HepG2 (cell line): Measurements from ENCODE around the gene ASAP2. TPM values are rescaled to one million over a fixed set of nuclear protein-coding genes. Genes with fewer than 3 reads are reported as not detected.

Source experiments
- CTCF ChIP-seq: sonication (generic); formaldehyde crosslinking; IDR thresholded peaks from 2 replicates; pipeline ENCODE4 v1.5.0; 2020; ENCODE audit warnings: mild to moderate bottlenecking, missing genetic modification reagents, moderate library complexity
- KDM6A ChIP-seq: IDR thresholded peaks from 2 replicates; pipeline ENCODE4 v1.6.1; 2016; ENCODE audit warnings: low read depth
- KLF13 ChIP-seq: sonication (generic); formaldehyde crosslinking; IDR thresholded peaks from 2 replicates; pipeline ENCODE4 v1.4.0; 2020; ENCODE audit warnings: mild to moderate bottlenecking, missing genetic modification reagents
- NR2F2 ChIP-seq: IDR thresholded peaks from 2 replicates; pipeline ENCODE4 v1.6.1; 2012; ENCODE audit warnings: low read depth, inconsistent platforms, borderline replicate concordance
- PITX1 ChIP-seq: sonication (generic); formaldehyde crosslinking; IDR thresholded peaks from 2 replicates; pipeline ENCODE4 v1.5.1; 2020; ENCODE audit warnings: mild to moderate bottlenecking, missing genetic modification reagents
- RARA ChIP-seq: IDR thresholded peaks from 2 replicates; pipeline ENCODE4 v1.6.1; 2016; ENCODE audit warnings: missing genetic modification reagents, missing compliant biosample characterization
- RARG ChIP-seq: sonication (generic); formaldehyde crosslinking; IDR thresholded peaks from 2 replicates; pipeline ENCODE4 v1.4.0; 2020; ENCODE audit warnings: low read depth, mild to moderate bottlenecking, missing genetic modification reagents
- SP140L ChIP-seq: sonication (generic); formaldehyde crosslinking; IDR thresholded peaks from 2 replicates; pipeline ENCODE4 v1.4.0; 2020; ENCODE audit warnings: missing genetic modification reagents, borderline replicate concordance
- THAP8 ChIP-seq: sonication (generic); formaldehyde crosslinking; IDR thresholded peaks from 2 replicates; pipeline ENCODE4 v1.5.1; 2020; ENCODE audit warnings: missing genetic modification reagents, mild to moderate bottlenecking, borderline replicate concordance
- YY1 ChIP-seq: IDR thresholded peaks from 2 replicates; pipeline ENCODE4 v1.6.1; 2011; ENCODE audit warnings: low read length, low read depth, moderate library complexity, mild to moderate bottlenecking; ENCODE audit not compliant: insufficient read depth, insufficient replicate concordance
- ZBTB40 ChIP-seq, 2 experiments: fragments of 450-650 bp in 1 of 2; sonication (generic) in 1 of 2; formaldehyde crosslinking in 1 of 2; IDR thresholded peaks; 2 replicates each; pipeline versions ENCODE4 v1.6.1 to v1.8.0; 2016 to 2022; ENCODE audit warnings: antibody characterized with exemption in 1 of 2, mild to moderate bottlenecking in 1 of 2, missing genetic modification reagents in 1 of 2
- ZKSCAN1 ChIP-seq: fragments of 150-350 bp; IDR thresholded peaks from 2 replicates; pipeline ENCODE4 v1.6.1; 2014; ENCODE audit warnings: low read length
- ZNF331 ChIP-seq: sonication (generic); formaldehyde crosslinking; IDR thresholded peaks from 2 replicates; pipeline ENCODE4 v1.4.0; 2020; ENCODE audit warnings: missing genetic modification reagents
- ZNF577 ChIP-seq: sonication (generic); formaldehyde crosslinking; IDR thresholded peaks from 2 replicates; pipeline ENCODE4 v1.4.0; 2020; ENCODE audit warnings: mild to moderate bottlenecking, low read depth, missing genetic modification reagents, borderline replicate concordance
- polyA plus RNA-seq, 8 experiments: library from polyadenylated mRNA; depleted of rRNA in 3 of 8; stranded (reverse) in 7 of 8; unstranded in 1 of 8; fragments of >200 nt; fragmentation: Illumina TruSeq in 4 of 8; extraction: Trizol in 4 of 8; gene quantifications; 2 replicates each; pipeline versions ENCODE4 v1.2.1 to v1.2.3, GENCODE V29; 2011 to 2016; ENCODE audit warnings: low read depth in 4 of 8, missing spikeins in 1 of 8, mixed read lengths in 1 of 8; ENCODE audit not compliant: insufficient read depth in 1 of 8
- total RNA-seq, 5 experiments: library from RNA; depleted of rRNA; stranded (reverse); fragments of >200 nt; fragmentation: Illumina TruSeq; extraction: Trizol; gene quantifications; 2 replicates each; pipeline ENCODE4 v1.2.3, GENCODE V29; 2016; ENCODE audit warnings: low read depth in 1 of 5
- TF ChIP-seq, protein P1 (sequence below): sonication (generic); formaldehyde crosslinking; IDR thresholded peaks from 2 replicates; pipeline ENCODE4 v1.8.0; 2022; ENCODE audit warnings: missing genetic modification reagents, mild to moderate bottlenecking, inconsistent platforms, borderline replicate concordance

Gene ASAP2
- total and polyA plus RNA-seq, 2 of the 13 experiments (the other 11 are each of a cell fraction or from before 2014, with no cell fraction given) = 7.3 to 22.3 TPM

- TF ChIP-seq, protein P1, sequence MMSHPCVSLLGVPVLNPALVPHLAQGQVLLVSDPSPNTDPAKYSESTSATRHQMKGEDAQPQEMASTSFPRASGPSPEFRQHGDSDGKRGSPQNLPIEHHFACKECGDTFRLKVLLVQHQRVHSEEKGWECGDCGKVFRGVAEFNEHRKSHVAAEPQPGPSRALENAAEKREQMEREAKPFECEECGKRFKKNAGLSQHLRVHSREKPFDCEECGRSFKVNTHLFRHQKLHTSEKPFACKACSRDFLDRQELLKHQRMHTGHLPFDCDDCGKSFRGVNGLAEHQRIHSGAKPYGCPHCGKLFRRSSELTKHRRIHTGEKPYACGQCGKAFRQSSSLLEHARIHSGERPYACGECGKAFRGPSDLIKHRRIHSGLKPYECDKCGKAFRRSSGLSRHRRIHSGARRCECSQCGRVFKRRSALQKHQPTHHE = no peak
- TF ChIP-seq ZNF577 (no peak), NR2F2 (no peak), CTCF (CRISPR knock-in tag) (no peak), KDM6A (peak; percentile 71; the same call in 1 of the 2 replicates), SP140L (CRISPR knock-in tag) (no peak), KLF13 (no peak), ZKSCAN1 (no peak), ZBTB40 (IDR thresholded peaks at IDR 0.05) (no peak), ZBTB40 (CRISPR knock-in tag; IDR thresholded peaks at IDR 0.05) (no peak), PITX1 (CRISPR knock-in tag) (peak; percentile 66; the same call in 1 of the 2 replicates), THAP8 (CRISPR knock-in tag) (no peak), RARA (CRISPR knock-in tag) (peak; percentile 51), ZNF331 (CRISPR knock-in tag) (0 out of 2 replicates have a peak, but pooled peaks have one; percentile 53), RARG (CRISPR knock-in tag) (no peak), YY1 (no peak)
Measured at GRCh38 chr2:9364791-9365497, 158.3 kb downstream of the ASAP2 start (continued).
